Upper lobe of right lung (tissue), 1 donor: ENCODE measurements around the gene ACOT7. TPM values are rescaled to one million over a fixed set of nuclear protein-coding genes. Genes with fewer than 3 reads are reported as not detected.
"Not testable (repeated sequence)": the region's sequence is repeated elsewhere in the genome, so short reads cannot be mapped to it uniquely, and the experiment has no call there.

ENCODE experiments used
- ATAC-seq: fragments of 200-7000 bp; cut with Tn5 transposase; one replicate; pipeline ENCODE4 v1.9.1; 2020; ENCODE audit warnings: mild to moderate bottlenecking, moderate library complexity
- DNase-seq: peaks from one replicate; pipeline ENCODE4 v3.0.0-alpha.2; 2020
- H3K27ac ChIP-seq: fragments of 200-600 bp; one replicate; pipeline ENCODE4 v1.8.0; 2022
- H3K27me3 ChIP-seq: fragments of 200-600 bp; one replicate; pipeline ENCODE4 v1.8.0; 2022; ENCODE audit warnings: mild to moderate bottlenecking
- H3K36me3 ChIP-seq: fragments of 200-600 bp; one replicate; pipeline ENCODE4 v1.8.0; 2022
- H3K4me1 ChIP-seq: fragments of 200-600 bp; one replicate; pipeline ENCODE4 v1.8.0; 2022
- H3K4me3 ChIP-seq: fragments of 200-600 bp; one replicate; pipeline ENCODE4 v1.8.0; 2022; ENCODE audit warnings: mild to moderate bottlenecking
- H3K9me3 ChIP-seq: fragments of 200-600 bp; one replicate; pipeline ENCODE4 v1.8.0; 2022
- intact Hi-C: fragments of 100-400 bp; cut with DNase I; formaldehyde crosslinking; loops from one replicate; pipeline ENCODE4 v1.11.0; 2022
- total RNA-seq: library from RNA; stranded (reverse); fragmentation: NEBNext Ultra II Directional; extraction: Animal tissue kit (Norgen Biotek cat#: 25700); gene quantifications from one replicate; pipeline ENCODE4 v1.2.1, GENCODE V29; 2021
- TF ChIP-seq, protein P1 (sequence below): fragments of 200-600 bp; IDR thresholded peaks from one replicate; pipeline ENCODE4 v1.8.0; 2022; ENCODE audit warnings: antibody characterized with exemption
- donor health status: DM: no; HTN: yes; CAD: no; lungs with severe emphysema.

Gene ACOT7
- total RNA-seq, 1 donor from 2014 or later, result 22.8 TPM

DNA sequence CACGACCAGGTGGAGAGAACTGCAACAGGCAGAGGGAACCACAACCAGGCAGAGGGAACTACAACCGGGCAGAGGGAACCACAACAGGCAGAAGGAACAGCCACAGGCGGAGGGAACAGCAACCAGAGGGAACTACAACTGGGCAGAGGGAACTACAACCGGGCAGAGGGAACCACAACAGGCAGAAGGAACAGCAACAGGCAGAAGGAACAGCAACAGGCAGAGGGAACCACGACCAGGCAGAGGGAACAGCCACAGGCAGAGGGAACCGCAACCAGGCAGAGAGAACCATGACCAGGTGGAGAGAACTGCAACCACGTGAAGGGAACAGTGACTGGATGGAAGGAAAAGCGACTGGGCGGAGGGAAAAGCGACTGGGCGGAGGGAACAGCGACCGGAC lies 85.1 kb downstream of the ACOT7 start:
- intact Hi-C loops, result no loop called here
- ATAC-seq, result no peak

GRCh38 chr1:6307682-6308081 lies 85.9 kb downstream of the ACOT7 start:
- H3K4me3 ChIP-seq, H3K27me3 ChIP-seq, H3K9me3 ChIP-seq, H3K27ac ChIP-seq, H3K4me1 ChIP-seq, intact Hi-C loops, DNase-seq, H3K36me3 ChIP-seq: not testable (repeated sequence)
- ATAC-seq, result peak; percentile 50

More for the DNA sequence above, 85.1 kb downstream of the ACOT7 start:
- H3K27ac ChIP-seq, result no peak overlapping the region
- H3K36me3 ChIP-seq, result no peaks in the 10 kb centered on the region
- DNase-seq, result no peak
- H3K4me3 ChIP-seq, result no peak overlapping the region
- no peaks in the 10 kb centered on the region for H3K27me3 ChIP-seq
- H3K4me1 ChIP-seq, result no peaks in the 10 kb centered on the region
- TF ChIP-seq, protein P1, sequence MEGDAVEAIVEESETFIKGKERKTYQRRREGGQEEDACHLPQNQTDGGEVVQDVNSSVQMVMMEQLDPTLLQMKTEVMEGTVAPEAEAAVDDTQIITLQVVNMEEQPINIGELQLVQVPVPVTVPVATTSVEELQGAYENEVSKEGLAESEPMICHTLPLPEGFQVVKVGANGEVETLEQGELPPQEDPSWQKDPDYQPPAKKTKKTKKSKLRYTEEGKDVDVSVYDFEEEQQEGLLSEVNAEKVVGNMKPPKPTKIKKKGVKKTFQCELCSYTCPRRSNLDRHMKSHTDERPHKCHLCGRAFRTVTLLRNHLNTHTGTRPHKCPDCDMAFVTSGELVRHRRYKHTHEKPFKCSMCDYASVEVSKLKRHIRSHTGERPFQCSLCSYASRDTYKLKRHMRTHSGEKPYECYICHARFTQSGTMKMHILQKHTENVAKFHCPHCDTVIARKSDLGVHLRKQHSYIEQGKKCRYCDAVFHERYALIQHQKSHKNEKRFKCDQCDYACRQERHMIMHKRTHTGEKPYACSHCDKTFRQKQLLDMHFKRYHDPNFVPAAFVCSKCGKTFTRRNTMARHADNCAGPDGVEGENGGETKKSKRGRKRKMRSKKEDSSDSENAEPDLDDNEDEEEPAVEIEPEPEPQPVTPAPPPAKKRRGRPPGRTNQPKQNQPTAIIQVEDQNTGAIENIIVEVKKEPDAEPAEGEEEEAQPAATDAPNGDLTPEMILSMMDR, result no peak
- H3K9me3 ChIP-seq, result no peaks in the 10 kb centered on the region

- no peak overlapping the region for H3K27ac ChIP-seq
- ATAC-seq (no peak), DNase-seq (no peak)
- H3K27me3 ChIP-seq, result no peaks in the 10 kb centered on the region
- TF ChIP-seq, protein P1, result no peak
- no peaks in the 10 kb centered on the region for H3K9me3 ChIP-seq
- no peaks in the 10 kb centered on the region for H3K36me3 ChIP-seq
- H3K4me1 ChIP-seq, result no peaks in the 10 kb centered on the region
- intact Hi-C loops, result no loop called here
- H3K4me3 ChIP-seq, result no peak overlapping the region
These were observed 86.5 kb downstream of the ACOT7 start for GRCh38 chr1:6307099-6307498.

- H3K4me3 ChIP-seq, result no peak overlapping the region
- no peaks in the 10 kb centered on the region for H3K27me3 ChIP-seq
- no peak overlapping the region for H3K27ac ChIP-seq
- no peaks in the 10 kb centered on the region for H3K4me1 ChIP-seq
- no peak for ATAC-seq
- TF ChIP-seq, protein P1, result no peak
- no peaks in the 10 kb centered on the region for H3K9me3 ChIP-seq
- H3K36me3 ChIP-seq, result no peaks in the 10 kb centered on the region
- intact Hi-C loops, result no loop called here
- DNase-seq, result no peak
These were observed 90.1 kb downstream of the ACOT7 start for GRCh38 chr1:6303397-6304012.

GRCh38 chr1:6302568-6302967 lies 91.0 kb downstream of the ACOT7 start:
- no peak for ATAC-seq

DNA sequence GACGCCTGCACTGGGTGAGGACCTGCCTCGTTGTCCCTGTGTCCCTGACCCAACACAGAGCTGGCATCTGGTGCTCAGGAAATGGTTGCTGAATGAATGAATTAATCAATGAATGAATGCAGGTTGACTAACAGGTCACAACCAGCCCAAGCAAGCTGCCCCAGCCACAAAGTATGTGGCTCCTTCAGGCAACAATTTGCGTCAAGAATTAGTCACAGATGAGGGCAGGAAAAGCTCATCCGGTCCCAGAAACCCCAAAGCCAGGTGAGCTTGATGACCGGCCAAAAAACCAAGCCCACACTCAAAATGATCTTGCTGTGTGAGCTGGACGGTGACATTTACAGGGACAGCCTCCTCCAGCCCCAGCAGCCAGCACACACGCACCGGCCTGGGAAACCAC lies 92.0 kb downstream of the ACOT7 start:
- ATAC-seq (no peak), DNase-seq (no peak)
- H3K4me1 ChIP-seq, result no peaks in the 10 kb centered on the region
- no peaks in the 10 kb centered on the region for H3K36me3 ChIP-seq
- TF ChIP-seq, protein P1, result no peak
- no peak overlapping the region for H3K27ac ChIP-seq
- no peaks in the 10 kb centered on the region for H3K9me3 ChIP-seq
- H3K4me3 ChIP-seq, result no peak overlapping the region
- H3K27me3 ChIP-seq, result no peaks in the 10 kb centered on the region
- intact Hi-C loops, result no loop called here

More at GRCh38 chr1:6302568-6302967, 91.0 kb downstream of the ACOT7 start:
- Histone ChIP-seq H3K4me3 (no peak overlapping the region), H3K36me3 (no peaks in the 10 kb centered on the region), H3K9me3 (no peaks in the 10 kb centered on the region), H3K4me1 (no peaks in the 10 kb centered on the region), H3K27ac (no peak overlapping the region), H3K27me3 (no peaks in the 10 kb centered on the region)
- intact Hi-C loops, result no loop called here
- TF ChIP-seq, protein P1, result no peak
- no peak for DNase-seq
